HG03280 (cell line): ENCODE results near the gene AKAP6.
"Not testable (repeated sequence)": the region's sequence is repeated elsewhere in the genome, so short reads cannot be mapped to it uniquely, and the experiment has no call there.

ENCODE experiments used
- ATAC-seq: cut with Tn5 transposase; IDR thresholded peaks from one replicate; pipeline ENCODE4 v1.9.1; 2021; ENCODE audit warnings: mild to moderate bottlenecking, moderate library complexity; ENCODE audit not compliant: unreplicated experiment

Gene AKAP6

DNA sequence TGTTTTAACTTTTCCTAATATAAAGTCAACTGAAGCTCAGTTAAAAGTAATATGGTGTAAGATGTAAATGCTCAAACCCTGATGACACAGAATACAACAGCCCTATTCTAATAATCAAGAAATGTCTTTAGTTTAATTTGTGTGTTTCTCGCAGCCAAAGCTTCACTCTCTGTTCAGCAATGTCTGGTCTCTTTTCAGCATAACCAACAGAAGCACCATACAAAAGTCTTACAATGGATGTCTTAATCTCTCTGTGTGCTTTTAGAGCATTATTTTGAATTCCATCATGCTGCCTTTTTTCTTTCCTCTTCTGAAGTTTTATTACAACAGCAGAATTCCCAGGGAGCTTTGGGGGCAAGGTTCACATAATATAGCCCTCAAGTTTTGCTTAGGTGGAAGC is 399.4 kb downstream of the AKAP6 start:
- ATAC-seq, result no peak

DNA sequence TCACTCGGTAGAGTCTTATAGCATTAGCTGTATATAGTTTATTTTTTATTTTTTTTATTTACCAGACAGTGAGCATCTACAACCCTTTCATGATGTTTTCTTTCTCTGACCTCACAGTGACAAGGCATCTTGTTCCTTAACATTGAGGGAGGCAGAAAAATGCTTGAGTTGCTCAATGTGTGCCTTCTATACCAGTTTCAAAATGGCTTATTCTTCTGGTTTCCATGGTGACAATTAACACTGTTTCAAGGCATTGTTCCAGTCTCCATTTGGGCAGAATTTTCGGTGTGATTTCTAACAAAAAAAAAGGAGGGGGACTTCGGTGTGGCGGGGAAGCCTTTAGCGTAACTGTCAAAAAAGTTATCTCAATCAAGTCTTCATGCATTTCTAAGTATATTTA is 399.9 kb downstream of the AKAP6 start:
- no peak for ATAC-seq

DNA sequence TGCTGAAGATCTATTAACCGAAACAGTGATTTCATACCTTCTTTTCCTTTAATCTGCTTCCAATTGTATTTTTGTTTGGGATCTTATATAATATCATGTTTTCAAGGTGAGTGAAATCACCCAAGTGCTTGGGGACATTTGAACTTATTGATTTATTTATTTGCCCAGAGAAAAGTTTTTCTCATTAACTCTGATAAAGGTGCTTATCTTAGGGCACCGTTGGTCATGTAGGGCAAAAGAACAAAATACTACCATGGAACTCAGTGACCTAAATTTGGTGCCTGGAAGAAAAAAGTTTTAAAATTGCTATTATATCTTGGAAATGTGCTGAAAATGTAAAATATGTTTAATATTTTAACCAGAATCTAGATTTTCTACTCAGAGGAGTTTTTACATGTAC is 402.2 kb downstream of the AKAP6 start:
- no peak for ATAC-seq

DNA sequence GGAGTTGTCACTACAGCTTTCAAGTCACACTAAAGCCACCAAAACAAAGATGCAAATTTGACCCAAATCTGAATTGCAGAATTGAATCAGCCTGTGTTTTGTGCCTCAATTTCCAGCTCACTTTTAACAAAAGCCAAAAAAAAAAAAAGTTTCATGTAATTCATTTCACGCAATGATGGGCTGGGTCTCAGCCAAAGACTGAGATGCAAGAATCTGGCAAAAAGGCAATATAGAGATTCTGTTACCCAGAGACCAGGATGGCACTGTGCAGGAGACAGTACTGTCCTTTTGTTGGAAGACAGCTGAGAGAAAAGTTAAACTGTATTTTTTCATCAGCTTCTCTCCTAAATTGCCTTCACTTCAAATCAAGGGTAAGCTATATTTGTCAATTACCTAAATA is 403.9 kb downstream of the AKAP6 start:
- no peak for ATAC-seq

GRCh38 chr14:32734261-32734660 is 405.2 kb downstream of the AKAP6 start:
- ATAC-seq, result no peak

GRCh38 chr14:32737621-32738020 is 408.5 kb downstream of the AKAP6 start:
- ATAC-seq, result no peak

- no peak for ATAC-seq
These were observed 409.2 kb downstream of the AKAP6 start for GRCh38 chr14:32738206-32738871.

- no peak for ATAC-seq
These were observed 415.8 kb downstream of the AKAP6 start for GRCh38 chr14:32744811-32745445.

GRCh38 chr14:32754209-32754608 is 425.1 kb downstream of the AKAP6 start:
- ATAC-seq, result no peak

DNA sequence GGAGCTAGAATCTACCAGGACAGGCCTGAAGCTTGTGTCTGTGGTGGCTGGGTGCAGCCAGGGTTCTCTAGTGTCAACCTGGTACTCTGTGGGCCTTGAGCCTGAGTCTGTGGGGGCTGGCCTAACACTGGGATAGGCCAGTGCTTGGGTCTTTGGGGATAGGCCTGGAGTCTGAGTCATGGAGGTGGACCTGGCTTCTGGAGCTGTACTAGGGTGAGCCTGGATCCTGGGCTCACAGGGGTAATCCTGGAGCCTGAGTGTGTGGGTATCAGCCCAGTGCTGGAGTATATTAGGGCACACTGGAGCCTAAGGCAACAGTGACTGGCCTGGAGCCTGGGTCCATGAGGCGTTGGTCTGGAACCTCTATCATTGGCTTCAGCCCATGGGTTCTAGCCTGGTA is 427.1 kb downstream of the AKAP6 start:
- ATAC-seq, result no peak

- no peak for ATAC-seq
These were observed 427.7 kb downstream of the AKAP6 start for GRCh38 chr14:32756775-32757174.

GRCh38 chr14:32757568-32757967 is 428.5 kb downstream of the AKAP6 start:
- ATAC-seq, result no peak

- ATAC-seq, result no peak
These were observed 432.4 kb downstream of the AKAP6 start for GRCh38 chr14:32761381-32761968.

- ATAC-seq, result no peak
These were observed 433.8 kb downstream of the AKAP6 start for GRCh38 chr14:32762886-32763285.

DNA sequence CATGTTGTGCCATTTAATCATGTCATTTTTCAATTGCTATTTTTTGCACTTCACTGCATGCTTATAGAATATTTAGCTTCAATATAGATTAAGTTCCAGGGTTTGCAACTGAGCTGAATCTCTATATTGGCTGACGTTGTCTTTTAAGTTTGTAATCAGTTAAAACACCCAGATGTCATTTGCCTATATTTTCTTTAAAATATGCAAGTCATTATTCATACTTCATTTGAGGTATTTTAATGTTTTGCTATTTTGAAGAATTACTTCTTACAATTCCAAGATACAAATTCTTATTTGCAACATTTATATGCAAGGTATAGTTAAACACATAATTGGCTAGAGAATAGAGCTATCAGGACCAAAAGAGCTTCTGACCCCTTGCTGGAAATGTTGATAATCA is 434.6 kb downstream of the AKAP6 start:
- ATAC-seq, result no peak

- no peak for ATAC-seq
These were observed 435.0 kb downstream of the AKAP6 start for GRCh38 chr14:32764131-32764530.

- ATAC-seq, result no peak
These were observed 441.3 kb downstream of the AKAP6 start for GRCh38 chr14:32770422-32770821.

- ATAC-seq, result no peak
These were observed 445.1 kb downstream of the AKAP6 start for GRCh38 chr14:32774214-32774613.

- no peak for ATAC-seq
These were observed 450.7 kb downstream of the AKAP6 start for GRCh38 chr14:32779840-32780239.

DNA sequence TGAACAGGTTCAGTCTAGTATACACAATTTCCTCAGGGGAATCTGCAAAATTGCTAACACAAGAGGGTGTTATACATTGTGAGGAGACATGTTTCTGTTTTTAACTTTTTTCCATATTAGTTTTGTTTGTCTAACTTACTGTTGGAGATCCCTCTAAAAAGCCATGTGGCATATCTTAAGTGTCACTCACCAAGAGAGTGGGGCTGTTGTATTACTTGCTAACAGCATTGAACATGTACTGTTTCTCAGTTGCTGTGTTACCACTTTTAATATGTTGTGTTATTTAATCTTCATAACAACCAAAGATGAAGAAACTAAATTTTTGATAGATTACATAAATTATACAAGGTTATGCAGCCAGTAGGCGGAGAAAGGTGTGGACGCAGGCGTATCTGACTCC is 455.3 kb downstream of the AKAP6 start:
- no peak for ATAC-seq

DNA sequence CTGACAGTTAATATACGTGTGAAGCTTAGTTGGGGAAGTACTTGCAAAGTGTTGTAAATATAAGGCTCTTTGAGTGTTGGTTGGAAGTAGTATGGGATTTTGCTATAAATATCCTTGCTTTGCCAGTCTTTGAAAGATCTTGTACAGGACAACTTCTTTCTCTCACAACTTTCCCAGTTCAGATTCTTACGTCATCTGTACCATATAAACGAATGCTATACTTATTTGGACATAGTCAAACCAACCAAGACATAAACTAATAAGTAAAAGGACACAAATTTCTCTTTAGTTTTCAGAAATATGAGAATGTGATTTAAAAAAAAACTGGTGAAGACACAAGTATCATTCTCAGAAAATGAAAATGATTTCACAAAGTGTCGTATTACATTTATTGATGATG is 456.5 kb downstream of the AKAP6 start:
- no peak for ATAC-seq

DNA sequence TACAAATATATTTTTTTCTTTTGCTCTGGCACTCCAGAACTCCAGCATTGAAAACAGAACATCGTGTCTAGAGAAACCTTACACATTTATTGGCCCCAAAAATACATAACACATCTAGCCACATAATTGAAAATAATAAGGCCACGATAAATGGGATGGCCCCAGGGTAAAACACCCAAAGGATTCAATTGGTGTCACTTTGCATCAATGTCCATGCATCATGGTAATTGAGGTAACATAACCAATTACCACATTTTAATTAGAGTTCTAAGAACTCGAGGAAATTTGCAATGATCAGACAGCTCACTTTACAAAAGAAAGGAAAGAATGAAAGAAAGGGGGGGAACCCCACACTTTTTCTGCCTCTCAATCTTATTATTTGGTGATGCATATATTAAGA is 457.8 kb downstream of the AKAP6 start:
- ATAC-seq, result no peak

GRCh38 chr14:32793033-32793432 is 463.9 kb downstream of the AKAP6 start:
- not testable (repeated sequence) for ATAC-seq
